ENCODE results near the gene RAVER1.

Gene RAVER1

GRCh38 chr19:10353793-10354391 lies 20.6 kb upstream of the RAVER1 start:
- Histone ChIP-seq H3K27ac (no peak overlapping the region), H3K79me2 (no peaks in the 10 kb centered on the region), H3K36me3 (ENCODE audit: control insufficient read depth, insufficient read depth, low read length) (no peaks in the 10 kb centered on the region), H2AFZ (no peak overlapping the region), H3K4me3 (ENCODE audit: low read depth, low read length) (no peak overlapping the region), H3K4me1 (no peaks in the 10 kb centered on the region), H3K9ac (no peak overlapping the region), H3K27me3 (ENCODE audit: control insufficient read depth, insufficient read depth, low read length) (no peaks in the 10 kb centered on the region), H3K4me2 (ENCODE audit: low read length) (no peak overlapping the region), H3K9me3 (ENCODE audit: control insufficient read depth, low read length) (no peaks in the 10 kb centered on the region)
- TF ChIP-seq CTCF (IDR thresholded peaks at IDR 0.05), result no peak

GRCh38 chr19:10352764-10353671 lies 19.7 kb upstream of the RAVER1 start:
- no peak for TF ChIP-seq CTCF (IDR thresholded peaks at IDR 0.05)
- no peaks in the 10 kb centered on the region for H3K27me3 ChIP-seq (ENCODE audit: control insufficient read depth, insufficient read depth, low read length)
- H3K36me3 ChIP-seq (ENCODE audit: control insufficient read depth, insufficient read depth, low read length), result no peaks in the 10 kb centered on the region
- no peak overlapping the region for H3K27ac ChIP-seq
- no peak overlapping the region for H3K4me3 ChIP-seq (ENCODE audit: low read depth, low read length)
- H2AFZ ChIP-seq, result no peak overlapping the region
- H3K79me2 ChIP-seq, result no peaks in the 10 kb centered on the region
- H3K9ac ChIP-seq, result no peak overlapping the region
- H3K9me3 ChIP-seq (ENCODE audit: control insufficient read depth, low read length), result no peaks in the 10 kb centered on the region
- H3K4me1 ChIP-seq, result no peaks in the 10 kb centered on the region
- H3K4me2 ChIP-seq (ENCODE audit: low read length), result no peak overlapping the region

GRCh38 chr19:10346509-10346908 lies 13.2 kb upstream of the RAVER1 start:
- no peaks in the 10 kb centered on the region for H3K79me2 ChIP-seq
- no peak overlapping the region for H3K4me2 ChIP-seq (ENCODE audit: low read length)
- no peak overlapping the region for H3K9ac ChIP-seq
- H2AFZ ChIP-seq, result no peak overlapping the region
- no peaks in the 10 kb centered on the region for H3K27me3 ChIP-seq (ENCODE audit: control insufficient read depth, insufficient read depth, low read length)
- H3K36me3 ChIP-seq (ENCODE audit: control insufficient read depth, insufficient read depth, low read length), result no peaks in the 10 kb centered on the region
- no peaks in the 10 kb centered on the region for H3K4me1 ChIP-seq
- H3K4me3 ChIP-seq (ENCODE audit: low read depth, low read length), result no peak overlapping the region
- H3K27ac ChIP-seq, result no peak overlapping the region
- H3K9me3 ChIP-seq (ENCODE audit: control insufficient read depth, low read length), result no peaks in the 10 kb centered on the region
- no peak for TF ChIP-seq CTCF (IDR thresholded peaks at IDR 0.05)

GRCh38 chr19:10344780-10345179 lies 11.5 kb upstream of the RAVER1 start:
- H3K36me3 ChIP-seq (ENCODE audit: control insufficient read depth, insufficient read depth, low read length), result no peaks in the 10 kb centered on the region
- no peaks in the 10 kb centered on the region for H3K4me1 ChIP-seq
- no peaks in the 10 kb centered on the region for H3K27me3 ChIP-seq (ENCODE audit: control insufficient read depth, insufficient read depth, low read length)
- TF ChIP-seq CTCF (IDR thresholded peaks at IDR 0.05), result no peak
- H3K4me3 ChIP-seq (ENCODE audit: low read depth, low read length), result no peak overlapping the region
- no peak overlapping the region for H3K27ac ChIP-seq
- H3K9me3 ChIP-seq (ENCODE audit: control insufficient read depth, low read length), result no peaks in the 10 kb centered on the region
- no peak overlapping the region for H3K9ac ChIP-seq
- H2AFZ ChIP-seq, result no peak overlapping the region
- H3K79me2 ChIP-seq, result no peaks in the 10 kb centered on the region
- no peak overlapping the region for H3K4me2 ChIP-seq (ENCODE audit: low read length)
